Epithelial cell of proximal tubule (primary cell): ENCODE measurements around the gene GNG14. TPM values are rescaled to one million over a fixed set of nuclear protein-coding genes. Genes with fewer than 3 reads are reported as not detected.

Experiments used
- DNase-seq: peaks from one replicate; pipeline ENCODE4 v3.0.0-alpha.2; 2011; ENCODE audit warnings: low read depth
- H3K4me3 ChIP-seq: 2 replicates; pipeline ENCODE4 v1.5.1; 2011; ENCODE audit warnings: low read depth, mild to moderate bottlenecking, low read length
- total RNA-seq: library from RNA; depleted of rRNA; stranded (reverse); fragments of >200 nt; gene quantifications from 2 replicates; pipeline ENCODE4 v1.2.3, GENCODE V29; 2015
- TF ChIP-seq, protein P1 (sequence below): conservative IDR thresholded peaks from 2 replicates; pipeline ENCODE4 v1.5.1; 2012; ENCODE audit warnings: low read depth, mild to moderate bottlenecking, low read length

The GNG14 gene
- total RNA-seq, 1 donor from 2014 or later = not detected

DNA sequence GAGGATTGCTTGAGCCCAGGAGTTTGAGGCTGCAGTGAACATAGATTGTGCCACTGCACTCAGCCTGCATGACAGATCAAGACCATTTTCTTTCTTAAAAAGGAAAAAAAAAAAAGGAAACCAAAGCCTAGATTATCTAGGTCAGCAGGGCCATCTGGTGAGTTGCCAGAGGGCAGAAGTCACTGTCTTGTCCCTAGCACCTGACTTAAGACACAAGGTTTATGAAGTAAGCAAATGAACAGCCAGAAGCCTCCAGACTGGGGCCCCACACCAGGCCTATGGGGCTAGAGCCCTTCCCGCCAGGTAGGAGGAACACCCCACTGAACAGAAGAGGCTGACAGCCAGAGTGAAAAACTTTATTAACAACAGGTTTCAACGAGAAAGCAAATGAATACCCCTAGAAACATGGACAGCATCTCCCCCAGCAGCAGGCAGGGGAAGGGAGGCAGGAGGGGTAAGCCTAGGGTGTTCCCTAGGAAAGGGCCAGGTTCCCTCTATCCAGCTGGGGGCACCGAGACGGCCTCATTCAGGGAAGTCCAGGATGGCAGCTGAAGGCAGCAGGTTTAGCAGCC lies 20.0 kb upstream of the GNG14 start:
- TF ChIP-seq, protein P1, sequence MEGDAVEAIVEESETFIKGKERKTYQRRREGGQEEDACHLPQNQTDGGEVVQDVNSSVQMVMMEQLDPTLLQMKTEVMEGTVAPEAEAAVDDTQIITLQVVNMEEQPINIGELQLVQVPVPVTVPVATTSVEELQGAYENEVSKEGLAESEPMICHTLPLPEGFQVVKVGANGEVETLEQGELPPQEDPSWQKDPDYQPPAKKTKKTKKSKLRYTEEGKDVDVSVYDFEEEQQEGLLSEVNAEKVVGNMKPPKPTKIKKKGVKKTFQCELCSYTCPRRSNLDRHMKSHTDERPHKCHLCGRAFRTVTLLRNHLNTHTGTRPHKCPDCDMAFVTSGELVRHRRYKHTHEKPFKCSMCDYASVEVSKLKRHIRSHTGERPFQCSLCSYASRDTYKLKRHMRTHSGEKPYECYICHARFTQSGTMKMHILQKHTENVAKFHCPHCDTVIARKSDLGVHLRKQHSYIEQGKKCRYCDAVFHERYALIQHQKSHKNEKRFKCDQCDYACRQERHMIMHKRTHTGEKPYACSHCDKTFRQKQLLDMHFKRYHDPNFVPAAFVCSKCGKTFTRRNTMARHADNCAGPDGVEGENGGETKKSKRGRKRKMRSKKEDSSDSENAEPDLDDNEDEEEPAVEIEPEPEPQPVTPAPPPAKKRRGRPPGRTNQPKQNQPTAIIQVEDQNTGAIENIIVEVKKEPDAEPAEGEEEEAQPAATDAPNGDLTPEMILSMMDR = no peak
- no peak for DNase-seq
- H3K4me3 ChIP-seq = peak overlapping the region; percentile 97

DNA sequence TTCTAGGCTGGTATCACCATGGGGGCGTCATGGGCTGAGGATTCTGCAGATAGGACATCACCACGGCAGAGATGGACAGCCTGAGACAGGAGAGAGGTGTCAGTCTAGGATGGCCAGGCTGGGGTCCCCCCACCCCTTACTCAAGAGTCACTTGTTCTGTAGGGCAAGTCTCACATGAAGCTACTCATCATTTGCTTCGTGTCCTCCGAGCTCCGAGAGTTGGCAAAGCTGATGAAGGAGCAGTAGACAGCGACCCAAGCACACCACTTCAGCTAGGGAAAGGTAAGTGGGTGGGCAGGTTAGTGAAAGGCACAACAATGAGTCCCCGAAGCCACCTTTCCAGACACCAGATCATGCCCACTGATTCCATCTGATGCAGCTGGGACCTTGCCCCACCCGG lies 19.5 kb upstream of the GNG14 start:
- TF ChIP-seq, protein P1 = no peak
- no peak for DNase-seq
- H3K4me3 ChIP-seq = peak overlapping the region; percentile 97

DNA sequence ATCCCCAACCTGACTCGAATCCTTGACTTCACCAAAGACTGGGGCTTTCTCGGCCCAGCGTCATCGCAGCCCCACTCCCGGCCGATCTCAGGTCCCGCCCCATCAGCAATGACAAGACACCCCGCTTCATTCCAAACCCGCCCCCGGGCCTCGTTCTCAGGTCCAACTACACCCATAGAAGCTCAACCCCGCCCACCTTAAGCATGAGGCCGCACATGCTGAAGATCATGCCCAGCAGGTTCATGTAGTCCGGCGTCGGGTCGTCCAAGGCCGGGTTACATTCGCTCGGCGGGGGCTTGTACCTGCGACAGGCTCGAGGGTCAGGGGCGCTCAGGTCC lies 18.9 kb upstream of the GNG14 start:
- H3K4me3 ChIP-seq = peak overlapping the region; percentile 97
- DNase-seq = no peak
- TF ChIP-seq, protein P1 = no peak

DNA sequence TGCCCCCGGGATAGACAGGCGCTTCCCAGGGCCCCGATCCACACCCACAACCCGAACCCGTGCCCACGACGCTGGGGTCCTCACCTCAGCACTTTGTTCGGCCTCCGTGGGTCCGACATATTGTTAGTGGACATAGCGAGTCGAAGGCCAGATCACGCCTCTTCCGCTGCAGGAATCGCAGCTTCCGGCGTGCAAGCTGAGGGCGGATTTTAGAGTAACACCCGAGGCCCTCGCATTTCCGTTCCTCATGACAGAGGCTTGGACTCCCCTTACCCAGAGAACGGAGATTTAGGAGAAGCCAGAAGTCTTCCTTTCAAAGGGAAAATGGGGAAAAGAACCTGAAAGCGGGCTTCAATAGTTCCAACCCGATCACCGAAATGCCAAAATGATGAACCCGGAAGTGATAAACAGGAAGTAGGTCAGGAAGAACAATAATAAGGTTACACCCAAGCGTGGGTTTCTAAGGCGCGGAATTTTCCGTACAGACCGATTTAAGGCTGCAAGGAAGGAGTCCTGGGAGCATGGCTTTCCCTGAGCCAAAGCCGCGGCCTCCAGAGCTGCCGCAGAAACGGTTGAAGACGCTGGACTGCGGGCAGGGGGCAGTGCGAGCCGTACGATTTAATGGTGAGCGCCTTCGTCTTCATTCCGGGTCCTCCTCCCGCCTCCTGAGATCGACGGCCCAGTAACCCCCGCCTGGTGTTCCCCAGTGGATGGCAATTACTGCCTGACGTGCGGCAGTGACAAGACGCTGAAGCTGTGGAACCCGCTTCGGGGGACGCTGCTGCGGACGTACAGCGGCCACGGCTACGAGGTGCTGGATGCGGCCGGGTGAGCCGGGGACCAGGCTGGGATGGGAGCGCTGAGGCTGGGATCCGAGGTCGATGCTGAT lies 18.3 kb upstream of the GNG14 start:
- TF ChIP-seq, protein P1 = no peak
- DNase-seq = peak; percentile 76
- H3K4me3 ChIP-seq = peak overlapping the region; percentile 97

DNA sequence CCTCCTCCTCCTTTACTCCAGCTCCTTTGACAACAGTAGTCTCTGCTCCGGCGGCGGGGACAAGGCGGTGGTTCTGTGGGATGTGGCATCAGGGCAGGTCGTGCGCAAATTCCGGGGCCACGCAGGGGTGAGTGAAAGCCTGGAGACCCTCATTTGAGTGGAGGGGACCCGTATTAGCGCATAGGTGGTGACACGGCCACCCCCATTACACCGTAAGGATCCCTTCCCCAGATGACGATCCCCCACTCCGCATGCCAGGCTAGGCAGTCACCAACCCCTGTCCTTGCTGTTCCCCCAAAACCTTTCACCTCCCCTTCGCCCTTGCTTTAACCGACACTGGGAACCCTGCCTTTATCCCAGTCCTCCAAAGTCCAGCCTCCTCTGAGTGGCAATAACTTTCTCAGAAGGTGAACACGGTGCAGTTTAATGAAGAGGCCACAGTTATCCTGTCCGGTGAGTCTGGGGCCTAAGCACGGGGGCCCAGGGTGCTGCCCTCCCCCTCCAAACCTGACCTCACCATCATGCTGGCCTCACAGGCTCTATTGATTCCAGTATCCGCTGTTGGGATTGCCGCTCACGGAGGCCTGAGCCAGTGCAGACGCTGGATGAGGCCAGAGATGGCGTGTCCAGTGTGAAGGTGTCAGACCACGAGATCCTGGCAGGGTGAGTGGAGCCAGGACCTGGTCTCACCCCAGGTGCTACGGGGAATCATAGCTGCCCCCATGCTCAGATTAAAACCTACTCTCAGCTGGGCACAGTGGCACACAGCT lies 17.5 kb upstream of the GNG14 start:
- TF ChIP-seq, protein P1 = no peak
- H3K4me3 ChIP-seq = peak overlapping the region; percentile 97
- no peak for DNase-seq

DNA sequence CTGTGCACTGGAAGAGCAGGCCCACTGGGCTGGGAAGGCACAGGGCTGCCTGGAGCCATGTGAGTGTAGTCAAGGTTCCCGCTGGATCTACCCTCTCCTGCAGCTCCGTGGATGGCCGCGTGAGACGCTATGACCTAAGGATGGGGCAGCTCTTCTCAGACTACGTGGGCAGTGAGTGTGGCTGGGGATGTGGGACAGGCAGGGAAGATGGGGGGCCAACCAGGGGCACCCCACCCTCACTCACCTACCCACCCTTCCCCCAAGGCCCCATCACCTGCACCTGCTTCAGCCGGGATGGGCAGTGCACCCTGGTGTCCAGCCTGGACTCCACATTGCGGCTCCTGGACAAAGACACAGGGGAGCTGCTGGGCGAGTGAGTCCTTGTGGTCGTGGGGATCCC lies 15.1 kb upstream of the GNG14 start:
- DNase-seq = no peak
- TF ChIP-seq, protein P1 = no peak
- H3K4me3 ChIP-seq = no peak overlapping the region
